ENCODE measurements around the gene TBC1D23. TPM values are rescaled to one million over a fixed set of nuclear protein-coding genes. Genes with fewer than 3 reads are reported as not detected.

Gene TBC1D23
- total RNA-seq (ENCODE audit: low replicate concordance), result 76.4 and 157 TPM in 2 replicates

- TF ChIP-seq CTCF (IDR thresholded peaks at IDR 0.05; ENCODE audit: insufficient read depth, low read length), result peak; percentile 22
- DNase-seq (ENCODE audit: low read depth), result peak; percentile 100
- H3K4me3 ChIP-seq (ENCODE audit: low read depth, low read length), result peak within 1 kb of the TSS; percentile 99
Measured at GRCh38 chr3:100260685-100261484, at the start of gene TBC1D23. Gene TBC1D23, plus strand, starts transcription at chr3:100260992. Its CDS starts 27 bp downstream, at chr3:100261019.

- no peak for TF ChIP-seq CTCF (IDR thresholded peaks at IDR 0.05; ENCODE audit: insufficient read depth, low read length)
- peak; percentile 55 for DNase-seq (ENCODE audit: low read depth)
- H3K4me3 ChIP-seq (ENCODE audit: low read depth, low read length), result no peak overlapping the region
Measured at GRCh38 chr3:100213891-100214573, 46.8 kb upstream of the TBC1D23 start.

GRCh38 chr3:100214574-100214964 is 46.2 kb upstream of the TBC1D23 start:
- no peak overlapping the region for H3K4me3 ChIP-seq (ENCODE audit: low read depth, low read length)
- no peak for DNase-seq (ENCODE audit: low read depth)
- no peak for TF ChIP-seq CTCF (IDR thresholded peaks at IDR 0.05; ENCODE audit: insufficient read depth, low read length)

GRCh38 chr3:100216713-100217112 is 44.1 kb upstream of the TBC1D23 start:
- DNase-seq (ENCODE audit: low read depth), result no peak
- no peak for TF ChIP-seq CTCF (IDR thresholded peaks at IDR 0.05; ENCODE audit: insufficient read depth, low read length)

GRCh38 chr3:100221159-100221558 is 39.6 kb upstream of the TBC1D23 start:
- H3K4me3 ChIP-seq (ENCODE audit: low read depth, low read length), result no peak overlapping the region
- TF ChIP-seq CTCF (IDR thresholded peaks at IDR 0.05; ENCODE audit: insufficient read depth, low read length), result no peak
- DNase-seq (ENCODE audit: low read depth), result no peak

More at GRCh38 chr3:100216713-100217112, 44.1 kb upstream of the TBC1D23 start:
- H3K4me3 ChIP-seq (ENCODE audit: low read depth, low read length), result no peak overlapping the region

- no peak for TF ChIP-seq CTCF (IDR thresholded peaks at IDR 0.05; ENCODE audit: insufficient read depth, low read length)
- DNase-seq (ENCODE audit: low read depth), result no peak
- no peak overlapping the region for H3K4me3 ChIP-seq (ENCODE audit: low read depth, low read length)
Measured at GRCh38 chr3:100225193-100225592, 35.6 kb upstream of the TBC1D23 start.

All from fibroblast of the aortic adventitia (primary cell).